ENCODE results near the gene ABCA8. TPM values are rescaled to one million over a fixed set of nuclear protein-coding genes. Genes with fewer than 3 reads are reported as not detected.

ABCA8 gene
- total and polyA plus RNA-seq, 2 of the 8 experiments (the other 6 are each of a cell fraction or from before 2014, with no cell fraction given), result not detected

- H2BK20ac ChIP-seq (ENCODE audit: low read length), result no peak overlapping the region
- FAIRE-seq, result no peak
- H3K79me2 ChIP-seq (ENCODE audit: control insufficient read depth in 1 of 2, insufficient read depth in 2 of 2, low read length in 2 of 2), result no peaks in the 10 kb centered on the region
- H3K4me1 ChIP-seq (replicated peaks in 1 of 4; ENCODE audit: control insufficient read depth in 3 of 4, insufficient read depth in 4 of 4, low read length in 3 of 4), result peaks cover 0 to 3% (median 0%) of the 10 kb centered on the region in 4 experiments; a peak in 1 of 7 replicates
- POLR2A ChIA-PET (ENCODE audit: partially characterized antibody), result no interaction called here
- no peak overlapping the region for H3K14ac ChIP-seq (ENCODE audit: insufficient read length)
- H3K23me2 ChIP-seq (ENCODE audit: low read depth, low read length), result no peaks in the 10 kb centered on the region
- no peak overlapping the region for H4K91ac ChIP-seq (replicated peaks; ENCODE audit: insufficient read length, low read length)
- no peak for TF ChIP-seq SUZ12 (IDR thresholded peaks at IDR 0.05; ENCODE audit: low read length)
- no peak for TF ChIP-seq ZNF274 (IDR thresholded peaks at IDR 0.05; ENCODE audit: borderline replicate concordance, extremely low read depth, low read length)
- no peak for TF ChIP-seq NANOG (IDR thresholded peaks at IDR 0.05; ENCODE audit: insufficient read depth, low read depth, low read length, poor library complexity, severe bottlenecking)
- TF ChIP-seq CTBP2 (IDR thresholded peaks at IDR 0.05; ENCODE audit: borderline replicate concordance, insufficient read depth, insufficient read length, low read length), result no peak
- TF ChIP-seq ASH2L (IDR thresholded peaks at IDR 0.05; ENCODE audit: low read length), result no peak
- no peak for TF ChIP-seq CREB1 (IDR thresholded peaks at IDR 0.05)
- no peak for TF ChIP-seq SP2 (IDR thresholded peaks at IDR 0.05; ENCODE audit: low read length)
- no peak for TF ChIP-seq MAX (IDR thresholded peaks at IDR 0.05)
- no peak for TF ChIP-seq HDAC2 (IDR thresholded peaks at IDR 0.05; ENCODE audit: borderline replicate concordance in 1 of 2, low read depth in 2 of 2, low read length in 2 of 2)
- H2BK12ac ChIP-seq (ENCODE audit: low read depth, low read length), result no peak overlapping the region
- no peak overlapping the region for H3K4me2 ChIP-seq (ENCODE audit: insufficient read depth in 1 of 2, low read depth in 2 of 2, low read length in 2 of 2)
- no peak overlapping the region for H3K23ac ChIP-seq (ENCODE audit: insufficient read length)
- no peaks in the 10 kb centered on the region for H3K9me3 ChIP-seq (ENCODE audit: insufficient read depth in 2 of 2, low read depth in 1 of 2, low read length in 1 of 2)
- H2BK5ac ChIP-seq (ENCODE audit: low read depth, low read length), result no peak overlapping the region
- no peaks in the 10 kb centered on the region for H3K27me3 ChIP-seq (replicated peaks in 1 of 4; ENCODE audit: control insufficient read depth in 3 of 4, extremely low read depth in 1 of 4, insufficient read depth in 3 of 4, low read length in 3 of 4)
- DNase-seq (ENCODE audit: low read depth in 1 of 2, low spot score in 2 of 2), result no peak
- no peak overlapping the region for H3K9ac ChIP-seq (replicated peaks in 1 of 4; ENCODE audit: extremely low read depth in 1 of 4, low read depth in 3 of 4, low read length in 3 of 4)
- peak overlapping the region; percentile 77 for H2AFZ ChIP-seq (ENCODE audit: low read length)
- no peaks in the 10 kb centered on the region for H3K36me3 ChIP-seq (ENCODE audit: control insufficient read depth in 2 of 4, insufficient read depth in 4 of 4, low read length in 3 of 4)
- H3K4me3 ChIP-seq (ENCODE audit: extremely low read depth in 1 of 4, insufficient read depth in 2 of 4, low read depth in 3 of 4, low read length in 4 of 4), result no peak overlapping the region
- no peak overlapping the region for H3K56ac ChIP-seq (replicated peaks; ENCODE audit: insufficient read length, low read depth, low read length)
- H3K18ac ChIP-seq (ENCODE audit: extremely low read depth, low read length), result no peak overlapping the region
- H2AK5ac ChIP-seq (ENCODE audit: low read depth, low read length), result no peak overlapping the region
- H3K27ac ChIP-seq (ENCODE audit: low read depth, low read length), result no peak overlapping the region
- H4K20me1 ChIP-seq (replicated peaks in 1 of 2; ENCODE audit: control insufficient read depth in 1 of 2, insufficient read depth in 2 of 2, low read length in 2 of 2), result no peaks in the 10 kb centered on the region
- no peaks in the 10 kb centered on the region for H3K79me1 ChIP-seq (ENCODE audit: low read depth, low read length)
- no peak overlapping the region for H2BK120ac ChIP-seq (replicated peaks; ENCODE audit: low read depth, low read length)
- 90% methylated on average over 5 of the region's 6 CpGs; no CpG with 5 or more reads in 1 of the 2 experiments for WGBS, 2 experiments (ENCODE audit: extremely low coverage in 1 of 2, insufficient coverage in 1 of 2, insufficient read length in 1 of 2, insufficient replicate concordance in 2 of 2, low coverage in 1 of 2, low lambda C conversion rate in 2 of 2, missing lambda C conversion rate in 1 of 2)
- CTCF ChIA-PET (ENCODE audit: partially characterized antibody), result no interaction called here
- no peak overlapping the region for H2BK15ac ChIP-seq (ENCODE audit: low read length)
- H3K4ac ChIP-seq (replicated peaks; ENCODE audit: insufficient read length, low read depth, low read length), result no peak overlapping the region
- H4K5ac ChIP-seq (ENCODE audit: insufficient read length, low read depth, low read length), result no peak overlapping the region
- no peak overlapping the region; the same call in 1 of the 2 replicates for H4K8ac ChIP-seq (ENCODE audit: extremely low read depth, insufficient read depth, low read length)
These were observed 10.7 kb downstream of the ABCA8 start for GRCh38 chr17:68944435-68945035.
